Cardiac muscle cell (in vitro differentiated cells and primary cell): Measurements from ENCODE around the gene XYLT1. TPM values are rescaled to one million over a fixed set of nuclear protein-coding genes. Genes with fewer than 3 reads are reported as not detected.
A peak's percentile ranks its signal among the peaks of the same experiment; 100 is the strongest.

Experiments used
- DNase-seq, 2 donors: peaks; one replicate each; pipeline versions ENCODE4 v3.0.0 to v3.0.0-alpha.2; 2010 to 2017; ENCODE audit warnings: low read depth in 1 of 2, low spot score in 1 of 2
- H3K27ac ChIP-seq: fragments of 200-600 bp; sonication (generic); 2 replicates; pipeline ENCODE4 v1.5.1; 2016
- H3K27me3 ChIP-seq: fragments of 200-600 bp; sonication (generic); 2 replicates; pipeline ENCODE4 v1.6.0; 2016; ENCODE audit warnings: control low read depth
- H3K36me3 ChIP-seq: fragments of 200-600 bp; sonication (generic); 2 replicates; pipeline ENCODE4 v1.5.1; 2016; ENCODE audit warnings: control low read depth
- H3K4me1 ChIP-seq: fragments of 200-600 bp; sonication (generic); 2 replicates; pipeline ENCODE4 v1.8.1; 2017; ENCODE audit warnings: low read depth, mild to moderate bottlenecking, mixed run types
- H3K4me3 ChIP-seq: fragments of 200-600 bp; sonication (generic); 2 replicates; pipeline ENCODE4 v1.5.1; 2016; ENCODE audit warnings: mild to moderate bottlenecking
- H3K9me3 ChIP-seq: fragments of 200-600 bp; sonication (generic); 2 replicates; pipeline ENCODE4 v1.5.1; 2017; ENCODE audit warnings: low read depth, mild to moderate bottlenecking, control low read depth
- polyA plus RNA-seq: library from polyadenylated mRNA; unstranded; fragments of >200 nt; fragmentation: Nextera tagmentation; extraction: Ambion mirVana; gene quantifications from 2 replicates; pipeline ENCODE4 v1.2.1, GENCODE V29; 2016
- total RNA-seq: library from RNA; depleted of rRNA; stranded (reverse); fragments of >200 nt; gene quantifications from 2 replicates; pipeline ENCODE4 v1.2.3, GENCODE V29; 2016
- TF ChIP-seq, protein P1 (sequence below): IDR thresholded peaks from 2 replicates; pipeline ENCODE4 v1.5.1; 2012; ENCODE audit warnings: low read depth, mild to moderate bottlenecking, low read length

Gene XYLT1
- total and polyA plus RNA-seq, 2 experiments from 2014 or later, result 3.1 to 7.2 TPM

DNA sequence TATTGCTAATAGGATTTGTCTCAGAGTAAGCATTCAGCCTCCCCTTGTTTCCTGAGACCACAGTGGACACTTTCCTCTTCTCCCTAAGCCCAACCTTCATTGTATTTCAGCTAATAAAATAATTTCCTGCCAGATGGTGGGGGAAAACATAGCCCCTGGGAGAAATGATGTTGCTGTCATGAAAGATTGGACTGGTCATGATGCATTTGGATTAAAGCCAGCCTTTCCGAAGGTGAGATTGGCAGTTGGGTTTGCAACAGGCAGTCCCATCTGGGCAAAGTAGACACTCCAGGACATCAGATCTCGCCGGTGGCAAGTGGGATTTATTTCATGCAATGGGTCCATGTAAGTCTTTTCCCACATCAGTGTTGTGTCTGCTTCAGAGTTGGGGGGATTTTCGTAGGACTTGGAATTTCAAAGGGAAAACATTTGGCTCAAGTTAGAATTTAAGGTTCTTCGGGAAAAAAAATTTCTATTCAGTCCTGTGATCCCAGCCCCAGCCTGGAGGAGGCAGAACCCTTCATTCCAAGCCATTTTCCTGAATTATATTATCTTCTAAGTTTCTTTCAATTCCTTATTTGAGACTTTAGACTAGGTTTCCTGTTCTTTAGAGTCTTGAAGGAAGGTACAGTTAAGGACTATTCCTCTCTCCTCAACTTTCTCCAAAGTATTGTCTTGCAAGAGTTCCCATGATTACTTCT, 391.7 kb downstream of the XYLT1 start:
- H3K36me3 ChIP-seq, result no peaks in the 10 kb centered on the region
- DNase-seq, result no peak
- TF ChIP-seq, protein P1, sequence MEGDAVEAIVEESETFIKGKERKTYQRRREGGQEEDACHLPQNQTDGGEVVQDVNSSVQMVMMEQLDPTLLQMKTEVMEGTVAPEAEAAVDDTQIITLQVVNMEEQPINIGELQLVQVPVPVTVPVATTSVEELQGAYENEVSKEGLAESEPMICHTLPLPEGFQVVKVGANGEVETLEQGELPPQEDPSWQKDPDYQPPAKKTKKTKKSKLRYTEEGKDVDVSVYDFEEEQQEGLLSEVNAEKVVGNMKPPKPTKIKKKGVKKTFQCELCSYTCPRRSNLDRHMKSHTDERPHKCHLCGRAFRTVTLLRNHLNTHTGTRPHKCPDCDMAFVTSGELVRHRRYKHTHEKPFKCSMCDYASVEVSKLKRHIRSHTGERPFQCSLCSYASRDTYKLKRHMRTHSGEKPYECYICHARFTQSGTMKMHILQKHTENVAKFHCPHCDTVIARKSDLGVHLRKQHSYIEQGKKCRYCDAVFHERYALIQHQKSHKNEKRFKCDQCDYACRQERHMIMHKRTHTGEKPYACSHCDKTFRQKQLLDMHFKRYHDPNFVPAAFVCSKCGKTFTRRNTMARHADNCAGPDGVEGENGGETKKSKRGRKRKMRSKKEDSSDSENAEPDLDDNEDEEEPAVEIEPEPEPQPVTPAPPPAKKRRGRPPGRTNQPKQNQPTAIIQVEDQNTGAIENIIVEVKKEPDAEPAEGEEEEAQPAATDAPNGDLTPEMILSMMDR, result no peak
- no peaks in the 10 kb centered on the region for H3K4me1 ChIP-seq
- H3K27ac ChIP-seq, result no peak overlapping the region
- H3K4me3 ChIP-seq, result no peak overlapping the region
- H3K9me3 ChIP-seq, result no peaks in the 10 kb centered on the region
- no peaks in the 10 kb centered on the region for H3K27me3 ChIP-seq

DNA sequence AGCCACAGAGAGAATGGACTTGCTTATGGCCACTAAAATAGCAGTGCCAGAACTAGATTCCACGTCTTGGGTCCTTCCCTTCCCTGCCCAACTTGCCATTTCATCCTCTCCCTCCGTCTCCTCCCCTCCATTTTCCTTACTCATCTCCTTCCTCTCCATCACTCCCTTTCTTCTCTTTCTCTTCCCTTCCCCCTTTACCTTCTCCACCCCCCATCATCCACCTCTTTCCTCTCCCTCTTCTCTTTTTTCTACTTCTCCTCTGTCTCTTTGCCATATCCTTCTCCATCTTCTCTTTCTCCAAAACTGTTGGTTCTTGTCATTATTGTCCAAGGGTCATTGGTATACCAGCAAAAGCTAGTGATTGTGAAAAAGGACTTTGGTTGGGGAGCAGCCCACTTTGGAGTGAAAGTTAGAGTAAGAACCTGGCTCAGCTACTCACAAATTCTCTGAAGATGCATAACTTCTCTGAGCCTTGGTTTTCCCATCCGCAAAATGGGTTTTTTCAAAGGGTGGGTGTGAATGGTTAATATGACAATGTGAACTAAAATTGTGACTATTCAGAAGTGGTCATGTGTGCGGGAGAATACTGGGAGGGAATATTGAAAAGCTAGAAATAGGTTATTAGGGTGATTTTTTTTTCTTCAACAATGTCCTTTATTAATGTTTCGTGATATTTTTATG, 393.8 kb downstream of the XYLT1 start:
- H3K27me3 ChIP-seq, result no peaks in the 10 kb centered on the region
- no peaks in the 10 kb centered on the region for H3K4me1 ChIP-seq
- DNase-seq, result no peak
- no peaks in the 10 kb centered on the region for H3K9me3 ChIP-seq
- no peak overlapping the region for H3K27ac ChIP-seq
- H3K36me3 ChIP-seq, result no peaks in the 10 kb centered on the region
- TF ChIP-seq, protein P1, result no peak
- H3K4me3 ChIP-seq, result no peak overlapping the region

DNA sequence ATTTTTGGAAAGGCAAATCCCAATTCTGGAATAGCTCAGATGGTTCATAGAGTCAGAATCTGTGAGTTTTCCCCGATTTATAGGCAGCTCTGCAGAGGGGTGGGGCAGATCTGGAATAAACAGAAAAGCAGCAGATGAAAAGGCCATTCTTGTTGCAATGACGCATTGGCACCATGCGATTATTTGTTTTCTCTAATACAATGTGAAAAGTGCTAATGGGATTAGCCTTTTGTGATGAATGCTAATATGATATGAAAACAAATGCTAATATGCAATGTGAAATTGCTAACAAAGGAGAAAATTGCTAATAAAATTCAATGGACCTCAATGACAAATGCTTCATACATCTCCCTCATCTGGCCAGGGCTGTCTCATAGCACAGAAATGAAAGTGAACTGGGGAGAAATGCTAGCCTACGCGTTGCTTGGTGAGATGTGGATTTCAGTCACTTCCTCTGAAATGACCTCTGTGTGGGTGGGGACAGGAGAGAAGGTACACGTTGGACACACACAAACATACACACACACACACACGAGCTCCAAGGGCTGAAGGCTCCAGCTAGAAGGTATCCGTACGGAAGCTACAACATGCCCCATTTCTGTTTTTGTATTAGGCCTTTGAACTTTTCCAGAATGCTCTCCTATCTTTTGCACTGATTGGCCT, 394.5 kb downstream of the XYLT1 start:
- no peaks in the 10 kb centered on the region for H3K27me3 ChIP-seq
- H3K27ac ChIP-seq, result no peak overlapping the region
- H3K36me3 ChIP-seq, result no peaks in the 10 kb centered on the region
- H3K4me3 ChIP-seq, result no peak overlapping the region
- no peaks in the 10 kb centered on the region for H3K9me3 ChIP-seq
- H3K4me1 ChIP-seq, result no peaks in the 10 kb centered on the region
- DNase-seq, result no peak
- TF ChIP-seq, protein P1, result no peak

DNA sequence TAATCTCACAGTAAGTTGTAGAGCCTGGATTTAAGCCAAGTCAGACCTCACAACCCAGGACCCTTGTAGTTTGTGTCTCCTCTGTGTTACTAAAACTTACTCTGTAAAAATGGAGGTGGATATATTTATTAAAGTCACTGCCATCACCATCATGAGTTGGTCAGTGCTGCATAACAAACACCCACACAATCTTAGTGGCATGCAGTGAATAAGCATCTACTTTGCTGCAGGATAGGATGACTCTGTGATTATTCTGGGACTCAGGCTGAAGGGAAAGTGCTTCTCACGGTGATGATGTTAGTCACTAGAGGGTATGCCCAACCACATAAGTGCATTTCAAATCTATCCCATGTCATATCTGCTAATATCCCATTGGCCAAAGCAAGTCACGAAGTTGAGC, 398.7 kb downstream of the XYLT1 start:
- no peaks in the 10 kb centered on the region for H3K27me3 ChIP-seq
- no peaks in the 10 kb centered on the region for H3K9me3 ChIP-seq
- H3K4me1 ChIP-seq, result no peaks in the 10 kb centered on the region
- no peak for DNase-seq
- H3K4me3 ChIP-seq, result no peak overlapping the region
- H3K36me3 ChIP-seq, result no peaks in the 10 kb centered on the region
- TF ChIP-seq, protein P1, result no peak
- no peak overlapping the region for H3K27ac ChIP-seq

DNA sequence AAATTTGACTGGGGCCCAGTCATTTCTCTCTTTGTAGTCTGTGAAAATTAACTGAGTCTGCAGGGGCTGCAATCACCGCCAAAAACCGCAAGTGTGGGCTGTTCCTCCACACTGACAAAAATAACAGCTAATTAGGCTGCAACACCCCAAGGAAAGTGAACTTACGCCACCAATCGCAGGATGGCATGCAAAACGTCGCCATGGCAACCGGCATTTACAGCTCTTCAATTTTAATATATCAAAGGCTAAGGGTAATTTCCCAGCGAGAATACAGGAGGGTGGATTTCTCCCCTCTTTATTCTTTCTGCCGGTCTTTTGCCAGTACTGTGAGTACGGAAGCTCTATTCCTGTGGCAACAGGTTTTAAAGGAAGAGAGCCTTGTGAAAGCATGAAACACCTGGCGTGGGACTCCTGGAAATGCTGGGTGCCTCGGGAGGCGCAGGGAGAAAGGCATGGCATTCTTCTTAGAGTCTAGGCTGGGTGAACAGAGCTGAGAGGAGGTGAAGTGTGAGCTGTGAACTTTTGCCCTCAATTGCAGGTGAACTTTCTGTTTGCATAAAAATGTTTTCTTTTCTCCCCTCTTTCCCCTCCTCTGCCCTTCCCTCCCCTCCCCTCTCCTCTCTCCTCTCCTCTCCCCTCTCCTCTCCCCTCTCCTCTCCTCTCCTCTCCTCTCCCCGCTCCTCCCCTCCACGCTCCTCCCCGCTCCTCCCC, 399.7 kb downstream of the XYLT1 start:
- Histone ChIP-seq H3K4me1 (no peaks in the 10 kb centered on the region), H3K36me3 (no peaks in the 10 kb centered on the region), H3K27ac (no peak overlapping the region), H3K9me3 (no peaks in the 10 kb centered on the region), H3K27me3 (no peaks in the 10 kb centered on the region), H3K4me3 (no peak overlapping the region)
- peak in 1 of 2 donors; percentile 8 for DNase-seq
- TF ChIP-seq, protein P1, result no peak
